Fibroblast of villous mesenchyme (primary cell): Measurements from ENCODE around the gene CNOT3. TPM values are rescaled to one million over a fixed set of nuclear protein-coding genes. Genes with fewer than 3 reads are reported as not detected.

Experiments
- DNase-seq: peaks from one replicate; pipeline ENCODE4 v3.0.0-alpha.2; 2010; ENCODE audit warnings: low read depth
- H3K4me3 ChIP-seq: 2 replicates; pipeline ENCODE4 v1.5.1; 2011; ENCODE audit warnings: low read depth, mild to moderate bottlenecking, low read length
- total RNA-seq: library from RNA; depleted of rRNA; stranded (reverse); fragments of >200 nt; gene quantifications from 2 replicates; pipeline ENCODE4 v1.2.3, GENCODE V29; 2012
- TF ChIP-seq, protein P1 (sequence below): IDR thresholded peaks from 2 replicates; pipeline ENCODE4 v1.5.1; 2012; ENCODE audit warnings: low read depth, mild to moderate bottlenecking, low read length; ENCODE audit not compliant: insufficient read depth

CNOT3 gene
- total RNA-seq, 1 donor = 7.3 TPM

DNA sequence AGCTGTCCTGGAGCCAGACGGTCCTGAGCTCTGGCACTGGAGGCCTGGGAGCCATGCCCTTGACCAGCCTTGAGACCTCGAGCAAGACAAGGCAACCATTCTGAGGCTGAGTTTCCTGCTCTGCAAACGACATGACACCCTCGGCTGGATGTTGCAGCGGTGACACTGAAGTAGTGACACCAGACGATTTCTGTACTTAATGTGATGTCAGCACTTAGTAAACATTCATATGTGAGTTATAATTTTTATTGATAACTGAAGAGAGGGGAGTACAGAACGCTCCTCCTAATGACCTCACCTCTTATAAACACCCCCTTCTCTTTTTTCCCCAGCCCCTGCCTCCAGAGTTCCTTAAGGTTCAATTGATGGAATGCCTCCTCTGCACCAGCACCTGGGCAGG lies 29.1 kb upstream of the CNOT3 start:
- DNase-seq = no peak
- TF ChIP-seq, protein P1, sequence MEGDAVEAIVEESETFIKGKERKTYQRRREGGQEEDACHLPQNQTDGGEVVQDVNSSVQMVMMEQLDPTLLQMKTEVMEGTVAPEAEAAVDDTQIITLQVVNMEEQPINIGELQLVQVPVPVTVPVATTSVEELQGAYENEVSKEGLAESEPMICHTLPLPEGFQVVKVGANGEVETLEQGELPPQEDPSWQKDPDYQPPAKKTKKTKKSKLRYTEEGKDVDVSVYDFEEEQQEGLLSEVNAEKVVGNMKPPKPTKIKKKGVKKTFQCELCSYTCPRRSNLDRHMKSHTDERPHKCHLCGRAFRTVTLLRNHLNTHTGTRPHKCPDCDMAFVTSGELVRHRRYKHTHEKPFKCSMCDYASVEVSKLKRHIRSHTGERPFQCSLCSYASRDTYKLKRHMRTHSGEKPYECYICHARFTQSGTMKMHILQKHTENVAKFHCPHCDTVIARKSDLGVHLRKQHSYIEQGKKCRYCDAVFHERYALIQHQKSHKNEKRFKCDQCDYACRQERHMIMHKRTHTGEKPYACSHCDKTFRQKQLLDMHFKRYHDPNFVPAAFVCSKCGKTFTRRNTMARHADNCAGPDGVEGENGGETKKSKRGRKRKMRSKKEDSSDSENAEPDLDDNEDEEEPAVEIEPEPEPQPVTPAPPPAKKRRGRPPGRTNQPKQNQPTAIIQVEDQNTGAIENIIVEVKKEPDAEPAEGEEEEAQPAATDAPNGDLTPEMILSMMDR = no peak
- H3K4me3 ChIP-seq = no peak overlapping the region

DNA sequence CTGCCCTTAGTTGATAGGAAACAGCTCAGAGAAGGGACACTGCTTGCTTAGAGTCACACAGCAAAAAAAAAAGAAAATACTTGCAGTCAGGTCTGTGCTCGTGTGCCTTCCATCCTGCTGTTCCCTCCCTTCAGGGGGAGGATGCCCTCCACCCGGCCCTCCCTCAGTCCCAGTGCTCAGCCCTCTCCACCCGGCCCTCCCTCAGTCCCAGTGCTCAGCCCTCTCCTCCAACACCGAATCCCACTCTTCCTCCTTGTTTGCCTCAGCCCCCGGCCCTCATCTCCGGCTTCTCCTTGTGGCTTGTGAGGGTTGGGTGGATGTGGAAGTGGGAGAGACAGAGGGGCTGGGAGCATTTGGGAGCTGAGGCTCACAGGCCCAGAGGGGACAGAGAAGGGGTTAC lies 27.9 kb upstream of the CNOT3 start:
- no peak overlapping the region for H3K4me3 ChIP-seq
- TF ChIP-seq, protein P1 = no peak

DNA sequence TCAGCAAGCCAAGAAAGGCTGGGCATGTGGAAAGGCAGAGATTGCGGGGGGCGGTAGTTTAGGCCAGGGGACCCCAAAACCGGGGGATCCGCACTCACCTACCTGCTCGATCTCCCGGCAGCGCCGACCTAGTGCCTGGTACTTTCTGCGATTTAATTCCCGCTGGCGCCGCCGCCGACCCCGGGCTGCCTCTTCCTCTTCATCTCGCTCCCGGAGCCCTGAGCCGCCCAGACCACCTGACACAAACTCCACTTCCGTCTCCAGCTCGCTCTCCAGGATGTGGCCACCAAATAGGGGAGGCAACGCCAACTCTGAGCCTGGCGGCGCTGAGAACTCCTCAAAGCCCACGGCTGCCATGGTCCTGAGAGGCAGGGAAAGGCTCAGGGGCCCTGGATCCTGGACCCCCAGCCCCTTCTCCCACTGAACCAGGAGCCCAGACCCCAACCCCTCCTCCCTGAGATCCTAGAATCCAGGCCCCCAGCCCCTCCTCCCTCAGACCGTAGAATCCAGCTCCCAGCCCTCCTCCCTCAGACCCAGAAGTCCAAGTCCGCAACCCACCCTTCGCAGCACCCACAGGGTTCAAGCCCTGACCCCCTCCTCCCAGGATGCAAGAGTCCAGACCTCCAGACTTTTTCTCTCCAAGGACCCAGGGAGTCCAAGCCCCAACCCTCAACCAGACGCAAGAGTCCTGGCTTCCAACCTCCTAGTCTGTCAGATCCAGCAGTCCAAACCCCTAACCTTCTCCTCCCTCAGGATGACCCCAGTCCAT lies 23.0 kb upstream of the CNOT3 start:
- H3K4me3 ChIP-seq = peak overlapping the region; percentile 86
- peak; percentile 42 for DNase-seq

More for the DNA sequence above, 27.9 kb upstream of the CNOT3 start:
- DNase-seq = no peak

DNA sequence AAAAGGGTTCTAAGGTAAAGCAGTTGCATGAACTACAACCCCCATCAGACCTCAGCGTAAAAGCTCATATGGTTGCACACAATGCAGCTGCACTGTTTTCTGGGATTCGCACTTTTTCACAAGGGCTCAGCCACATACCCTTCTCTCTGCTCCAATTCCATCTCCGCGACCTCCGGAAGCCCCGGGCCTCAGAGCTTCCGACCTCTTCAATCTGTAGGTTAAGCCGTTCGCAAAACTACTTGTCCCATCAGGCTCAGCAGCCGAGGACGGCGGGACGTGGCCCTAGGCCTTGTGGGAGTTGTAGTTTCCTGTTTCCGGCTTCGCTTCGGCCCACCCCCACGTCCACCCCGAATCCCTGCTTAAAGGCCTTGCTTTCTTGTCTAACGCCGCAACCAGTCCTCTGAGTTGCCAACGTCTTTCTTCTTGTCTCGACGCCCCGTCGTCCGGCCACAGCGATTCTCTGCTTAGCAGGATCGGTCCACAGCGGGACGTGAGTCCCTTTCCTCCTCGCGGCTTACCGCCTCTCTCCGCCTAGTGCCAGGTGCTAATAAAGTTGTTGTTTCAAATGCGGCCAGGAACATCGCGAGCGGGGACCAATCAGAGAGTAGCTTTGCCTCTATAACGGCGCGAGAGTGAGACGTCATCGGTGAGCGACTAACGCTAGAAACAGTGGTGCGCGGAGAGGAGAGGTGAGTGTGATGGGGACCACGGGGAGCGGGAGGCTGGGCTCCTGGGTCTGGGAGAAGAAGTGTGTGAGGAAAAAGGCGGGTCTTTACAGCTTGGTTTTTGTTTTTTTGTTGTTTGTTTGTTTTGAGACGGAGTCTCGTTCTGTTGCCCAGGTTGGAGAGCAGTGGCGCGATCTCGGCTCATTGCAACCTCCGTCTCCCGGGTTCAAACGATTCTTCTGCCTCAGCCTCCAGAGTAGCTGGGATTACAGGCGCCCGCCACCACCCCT lies 22.2 kb upstream of the CNOT3 start, which contains the start of the genes PRPF31 and TFPT:
Gene PRPF31, plus strand, starts transcription at position 646 of the 955 bp plus-strand sequence. CDS start 2,525 bp downstream, outside the sequence.
Gene TFPT, minus strand, starts transcription at position 549 of the 955 bp plus-strand sequence. Its CDS starts 388 bp downstream, at position 161.
- peak within 1 kb of the TSS; percentile 86 for H3K4me3 ChIP-seq
- TF ChIP-seq, protein P1 = no peak
- peak; percentile 99 for DNase-seq

More for the DNA sequence above, 23.0 kb upstream of the CNOT3 start:
- TF ChIP-seq, protein P1 = no peak

DNA sequence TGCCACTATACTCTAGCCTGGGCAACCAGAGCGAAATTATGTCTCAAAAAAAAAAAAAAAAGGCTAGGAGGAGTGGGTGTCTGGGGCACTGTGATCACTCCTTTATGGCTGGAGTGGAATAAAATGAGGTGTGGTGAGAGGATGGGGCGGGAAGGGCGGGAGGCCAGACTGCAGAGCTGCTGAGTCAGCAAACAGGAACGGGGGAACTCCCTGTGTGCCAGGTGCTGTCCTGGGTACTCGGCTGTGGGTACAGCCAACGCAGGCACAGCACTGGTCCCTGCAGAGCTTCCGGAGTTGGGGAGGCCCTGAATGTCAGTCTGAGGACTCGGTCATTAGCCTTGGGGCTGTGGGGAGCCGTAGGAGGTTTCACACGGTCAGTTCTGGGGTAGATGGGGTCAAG lies 16.3 kb upstream of the CNOT3 start:
- TF ChIP-seq, protein P1 = no peak
- no peak overlapping the region for H3K4me3 ChIP-seq
- DNase-seq = no peak

DNA sequence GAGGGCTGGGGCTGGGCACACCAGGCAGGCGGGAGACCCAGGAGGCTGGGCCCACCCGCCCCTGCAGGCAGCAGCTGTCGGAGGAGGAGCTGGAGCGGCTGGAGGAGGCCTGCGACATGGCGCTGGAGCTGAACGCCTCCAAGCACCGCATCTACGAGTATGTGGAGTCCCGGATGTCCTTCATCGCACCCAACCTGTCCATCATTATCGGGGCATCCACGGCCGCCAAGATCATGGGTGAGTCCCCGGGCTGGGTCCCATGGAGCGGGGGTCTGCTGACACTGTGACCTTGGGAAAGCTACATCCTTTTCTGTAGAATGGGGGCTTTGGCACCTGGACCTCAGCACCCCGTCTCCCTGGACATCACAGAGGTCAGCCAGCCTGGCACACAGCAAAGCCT lies 13.9 kb upstream of the CNOT3 start:
- DNase-seq = no peak
- TF ChIP-seq, protein P1 = no peak
- H3K4me3 ChIP-seq = no peak overlapping the region
